ENCODE data around the gene ESRRA. TPM values are rescaled to one million over a fixed set of nuclear protein-coding genes. Genes with fewer than 3 reads are reported as not detected.

ESRRA gene
- total RNA-seq, 4 donors from 2014 or later: 26.0 to 39.3 (median 28.7) TPM

DNA sequence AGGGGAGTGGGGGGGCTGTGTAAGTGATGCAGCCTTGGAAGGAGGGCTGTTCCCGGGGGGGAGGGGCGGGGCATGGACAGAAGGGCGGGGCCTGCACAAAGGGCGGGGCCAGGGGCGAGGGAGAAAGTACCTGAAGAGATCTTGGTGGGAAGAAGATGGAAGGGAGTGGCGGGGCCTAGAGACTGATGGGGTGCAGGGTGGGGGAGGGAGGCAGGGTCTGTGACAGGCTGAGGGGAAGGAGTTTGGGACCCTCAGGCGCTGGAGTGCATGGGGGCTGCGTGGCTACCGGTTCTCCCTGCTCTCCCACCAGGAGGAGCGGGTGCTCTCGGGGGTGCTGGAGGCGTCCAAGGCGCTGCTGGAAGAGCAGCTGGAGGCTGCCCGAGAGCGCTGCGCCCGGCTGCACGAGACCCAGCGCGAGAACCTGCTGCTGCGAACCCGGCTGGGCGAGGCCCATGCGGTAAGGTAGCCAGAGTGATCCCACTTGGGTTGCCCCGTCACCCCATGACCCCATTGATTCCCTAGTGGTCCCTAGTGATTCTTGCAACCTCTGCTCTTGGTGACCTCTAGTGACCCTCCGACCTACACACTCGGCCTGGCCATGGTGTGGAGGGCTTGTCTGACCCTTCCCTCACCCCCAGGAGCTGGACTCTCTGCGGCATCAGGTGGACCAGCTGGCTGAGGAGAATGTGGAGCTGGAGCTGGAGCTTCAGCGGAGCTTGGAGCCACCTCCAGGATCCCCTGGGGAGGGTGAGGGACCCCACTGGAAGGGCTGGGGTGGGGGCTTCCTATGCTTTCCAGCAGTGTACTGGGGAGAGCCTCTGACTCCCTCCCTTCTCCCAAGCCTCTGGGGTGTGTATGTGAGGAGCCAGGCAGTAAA is 37.8 kb downstream of the ESRRA start:
- Histone ChIP-seq H3K4me3 (peak overlapping the region in 3 of 4 donors; percentile 2 to 46 (median 34)), H3K27ac (peak overlapping the region in 1 of 4 donors; percentile 66), H3K36me3 (no peaks in the 10 kb centered on the region), H3K4me1 (peaks cover 0 to 30% (median 9%) of the 10 kb centered on the region in 4 donors), H3K27me3 (no peaks in the 10 kb centered on the region), H3K9me3 (no peaks in the 10 kb centered on the region)
- DNase-seq (ENCODE audit: low spot score in 2 of 2): no peak
- TF ChIP-seq POLR2A (IDR thresholded peaks at IDR 0.05) (no peak), EP300 (IDR thresholded peaks at IDR 0.05) (no peak)
- TF ChIP-seq, protein P1, sequence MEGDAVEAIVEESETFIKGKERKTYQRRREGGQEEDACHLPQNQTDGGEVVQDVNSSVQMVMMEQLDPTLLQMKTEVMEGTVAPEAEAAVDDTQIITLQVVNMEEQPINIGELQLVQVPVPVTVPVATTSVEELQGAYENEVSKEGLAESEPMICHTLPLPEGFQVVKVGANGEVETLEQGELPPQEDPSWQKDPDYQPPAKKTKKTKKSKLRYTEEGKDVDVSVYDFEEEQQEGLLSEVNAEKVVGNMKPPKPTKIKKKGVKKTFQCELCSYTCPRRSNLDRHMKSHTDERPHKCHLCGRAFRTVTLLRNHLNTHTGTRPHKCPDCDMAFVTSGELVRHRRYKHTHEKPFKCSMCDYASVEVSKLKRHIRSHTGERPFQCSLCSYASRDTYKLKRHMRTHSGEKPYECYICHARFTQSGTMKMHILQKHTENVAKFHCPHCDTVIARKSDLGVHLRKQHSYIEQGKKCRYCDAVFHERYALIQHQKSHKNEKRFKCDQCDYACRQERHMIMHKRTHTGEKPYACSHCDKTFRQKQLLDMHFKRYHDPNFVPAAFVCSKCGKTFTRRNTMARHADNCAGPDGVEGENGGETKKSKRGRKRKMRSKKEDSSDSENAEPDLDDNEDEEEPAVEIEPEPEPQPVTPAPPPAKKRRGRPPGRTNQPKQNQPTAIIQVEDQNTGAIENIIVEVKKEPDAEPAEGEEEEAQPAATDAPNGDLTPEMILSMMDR (IDR thresholded peaks at IDR 0.05): no peak
- 57 to 58% methylated on average over 22 to 27 of the region's 29 CpGs for WGBS, 2 donors

DNA sequence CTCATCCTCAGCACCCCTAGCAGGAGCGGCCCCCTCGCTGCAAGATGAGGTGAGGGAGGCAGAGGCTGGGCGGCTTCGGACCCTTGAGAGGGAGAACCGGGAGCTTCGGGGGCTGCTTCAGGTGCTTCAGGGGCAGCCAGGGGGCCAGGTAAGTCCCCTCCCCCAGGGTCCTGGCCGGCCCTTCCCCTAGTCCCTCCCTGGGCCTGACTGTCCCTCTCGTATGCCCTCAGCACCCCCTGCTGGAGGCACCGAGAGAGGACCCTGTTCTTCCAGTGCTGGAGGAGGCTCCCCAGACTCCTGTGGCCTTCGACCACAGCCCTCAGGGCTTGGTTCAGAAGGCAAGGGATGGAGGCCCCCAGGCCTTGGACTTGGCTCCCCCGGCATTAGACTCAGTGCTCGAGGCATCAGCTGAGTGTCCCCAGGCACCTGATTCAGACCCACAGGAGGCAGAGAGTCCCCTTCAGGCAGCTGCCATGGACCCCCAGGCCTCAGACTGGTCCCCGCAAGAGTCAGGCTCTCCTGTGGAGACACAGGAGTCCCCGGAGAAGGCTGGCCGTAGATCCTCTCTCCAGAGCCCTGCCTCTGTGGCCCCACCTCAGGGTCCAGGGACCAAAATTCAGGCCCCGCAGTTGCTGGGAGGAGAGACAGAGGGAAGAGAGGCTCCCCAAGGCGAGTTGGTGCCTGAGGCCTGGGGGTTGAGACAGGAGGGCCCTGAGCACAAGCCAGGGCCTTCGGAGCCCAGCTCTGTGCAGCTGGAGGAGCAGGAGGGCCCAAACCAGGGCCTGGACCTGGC is 38.6 kb downstream of the ESRRA start:
- TF ChIP-seq POLR2A (IDR thresholded peaks at IDR 0.05) (no peak), EP300 (IDR thresholded peaks at IDR 0.05) (no peak)
- TF ChIP-seq, protein P1 (IDR thresholded peaks at IDR 0.05): peak in 1 of 5 experiments; percentile 7
- no peak overlapping the region for H3K4me3 ChIP-seq
- WGBS, 2 donors: 78 to 87% methylated on average over 14 to 16 of the region's 18 CpGs

GRCh38 chr11:64344787-64345186 is 39.5 kb downstream of the ESRRA start:
- no peaks in the 10 kb centered on the region for H3K9me3 ChIP-seq
- no peak overlapping the region for H3K4me3 ChIP-seq
- no peaks in the 10 kb centered on the region for H3K27me3 ChIP-seq
- H3K4me1 ChIP-seq: peaks cover 0 to 30% (median 6%) of the 10 kb centered on the region in 4 donors
- H3K36me3 ChIP-seq: no peaks in the 10 kb centered on the region
- WGBS, 2 donors: 88 to 94% methylated on average over 28 of the region's 28 CpGs
- no peak overlapping the region for H3K27ac ChIP-seq
- no peak for DNase-seq (ENCODE audit: low spot score in 2 of 2)
- TF ChIP-seq EP300 (IDR thresholded peaks at IDR 0.05) (no peak), POLR2A (IDR thresholded peaks at IDR 0.05) (no peak)
- TF ChIP-seq, protein P1 (IDR thresholded peaks at IDR 0.05): no peak

More for the DNA sequence above, 38.6 kb downstream of the ESRRA start:
- peaks cover 0 to 30% (median 9%) of the 10 kb centered on the region in 4 donors for H3K4me1 ChIP-seq
- H3K9me3 ChIP-seq: no peaks in the 10 kb centered on the region
- no peaks in the 10 kb centered on the region for H3K27me3 ChIP-seq
- no peak for DNase-seq (ENCODE audit: low spot score in 2 of 2)
- no peaks in the 10 kb centered on the region for H3K36me3 ChIP-seq
- no peak overlapping the region for H3K27ac ChIP-seq

DNA sequence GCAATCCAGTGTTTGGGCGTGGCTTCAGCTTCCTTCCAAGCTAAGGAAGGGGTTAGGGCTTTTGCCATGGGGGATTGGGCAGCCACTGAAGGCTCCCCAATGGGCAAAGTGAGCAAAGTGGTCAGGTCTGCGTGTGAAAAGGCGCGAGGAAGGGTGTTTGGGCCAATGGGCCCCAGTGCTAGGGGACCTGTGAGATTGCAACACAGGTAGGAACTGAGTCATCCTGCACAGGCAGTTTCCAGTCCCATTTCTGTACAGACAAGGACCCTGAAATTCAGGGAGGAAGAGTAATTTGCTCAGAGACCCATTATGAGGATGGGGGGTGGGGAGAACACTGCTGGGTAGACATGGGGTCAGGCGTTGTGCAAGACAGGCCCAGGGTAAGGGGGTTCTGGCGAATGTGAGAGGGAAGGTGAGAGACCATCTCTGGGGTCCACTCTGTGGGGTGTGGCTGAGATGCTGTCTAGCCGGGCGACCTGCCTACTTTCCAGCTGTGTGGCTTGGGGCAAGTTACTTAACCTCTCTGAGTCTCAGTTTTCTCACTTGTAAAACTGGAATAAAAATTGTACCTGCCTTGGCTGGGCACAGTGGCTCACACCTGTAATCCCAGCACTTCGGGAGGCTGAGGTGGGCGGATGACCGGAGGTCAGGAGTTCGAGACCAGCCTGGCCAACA is 42.0 kb downstream of the ESRRA start:
- Histone ChIP-seq H3K4me1 (peaks cover 0 to 13% (median under 1%) of the 10 kb centered on the region in 4 donors), H3K36me3 (no peaks in the 10 kb centered on the region), H3K4me3 (no peak overlapping the region), H3K27ac (no peak overlapping the region), H3K27me3 (no peaks in the 10 kb centered on the region), H3K9me3 (no peaks in the 10 kb centered on the region)
- DNase-seq (ENCODE audit: low spot score in 2 of 2): no peak
- 88 to 91% methylated on average over 8 to 12 of the region's 12 CpGs for WGBS, 2 donors
- no peak for TF ChIP-seq EP300 (IDR thresholded peaks at IDR 0.05)
- TF ChIP-seq POLR2A (IDR thresholded peaks at IDR 0.05): no peak
- TF ChIP-seq, protein P1 (IDR thresholded peaks at IDR 0.05): no peak

All from tibial nerve (tissue), 4 donors.